Ascending aorta (tissue), 2 donors: Measurements from ENCODE around the gene B3GLCT. TPM values are rescaled to one million over a fixed set of nuclear protein-coding genes. Genes with fewer than 3 reads are reported as not detected.

ENCODE experiments used
- DNase-seq, 2 donors: peaks; one replicate each; pipeline ENCODE4 v3.0.0-alpha.2; 2019; ENCODE audit warnings: low spot score in 2 of 2
- H3K27ac ChIP-seq, 2 donors: fragments of 200-600 bp; sonication (generic); one replicate each; pipeline ENCODE4 v1.5.1; 2016 to 2017; ENCODE audit warnings: mild to moderate bottlenecking in 1 of 2
- H3K27me3 ChIP-seq: fragments of 200-600 bp; sonication (generic); one replicate; pipeline ENCODE4 v1.5.1; 2017
- H3K36me3 ChIP-seq, 2 donors: fragments of 200-600 bp; sonication (generic); one replicate each; pipeline ENCODE4 v1.5.1; 2016
- H3K4me1 ChIP-seq, 2 donors: fragments of 200-600 bp; sonication (generic); one replicate each; pipeline ENCODE4 v1.5.1; 2016 to 2017; ENCODE audit warnings: mild to moderate bottlenecking in 1 of 2
- H3K4me3 ChIP-seq, 2 donors: fragments of 200-600 bp; sonication (generic); one replicate each; pipeline ENCODE4 v1.5.1; 2016 to 2017; ENCODE audit warnings: mild to moderate bottlenecking in 1 of 2
- H3K9me3 ChIP-seq, 2 donors: fragments of 200-600 bp; sonication (generic); one replicate each; pipeline ENCODE4 v1.5.1; 2016
- intact Hi-C: fragments of 100-400 bp; cut with DNase I; formaldehyde crosslinking; loops from one replicate; pipeline ENCODE4 v1.15.1; 2023
- total RNA-seq: library from RNA; depleted of rRNA; stranded (reverse); fragments of >200 nt; gene quantifications from one replicate; pipeline ENCODE4 v1.1.0, GENCODE V29; 2016
- TF ChIP-seq, protein P1 (sequence below), 3 experiments: fragments of 200-600 bp in 2 of 3; fragments of 450-650 bp in 1 of 3; sonication (generic) in 2 of 3; IDR thresholded peaks; one replicate each; pipeline ENCODE4 v1.5.1; 2016 to 2019; ENCODE audit warnings: antibody characterized with exemption in 3 of 3, mild to moderate bottlenecking in 1 of 3, moderate library complexity in 1 of 3

B3GLCT gene
- total RNA-seq, 1 donor from 2014 or later = 8.8 TPM

DNA sequence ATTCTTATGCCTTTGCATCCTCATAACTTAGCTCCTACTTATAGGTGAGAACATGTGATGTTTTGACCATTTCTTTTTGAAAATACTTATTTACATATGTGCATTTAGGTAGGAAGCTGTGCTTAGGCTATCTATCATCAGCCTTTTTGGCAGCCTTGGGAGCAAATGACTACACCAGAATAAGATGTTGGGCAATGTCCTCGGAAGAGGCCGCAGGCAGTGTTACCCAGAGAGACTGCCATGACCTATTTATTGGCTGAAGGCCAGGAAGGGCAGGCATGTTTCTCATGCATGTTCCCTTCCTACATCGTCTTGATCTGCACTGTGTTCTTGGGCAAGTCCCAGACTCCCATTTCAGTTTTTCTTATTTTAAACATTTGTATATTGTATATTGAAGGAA lies 122.3 kb downstream of the B3GLCT start:
- Histone ChIP-seq H3K27me3 (no peaks in the 10 kb centered on the region), H3K9me3 (no peaks in the 10 kb centered on the region), H3K36me3 (peaks cover 5 to 38% of the 10 kb centered on the region in 2 donors), H3K4me3 (no peak overlapping the region), H3K4me1 (no peaks in the 10 kb centered on the region), H3K27ac (no peak overlapping the region)
- DNase-seq = no peak
- TF ChIP-seq, protein P1, sequence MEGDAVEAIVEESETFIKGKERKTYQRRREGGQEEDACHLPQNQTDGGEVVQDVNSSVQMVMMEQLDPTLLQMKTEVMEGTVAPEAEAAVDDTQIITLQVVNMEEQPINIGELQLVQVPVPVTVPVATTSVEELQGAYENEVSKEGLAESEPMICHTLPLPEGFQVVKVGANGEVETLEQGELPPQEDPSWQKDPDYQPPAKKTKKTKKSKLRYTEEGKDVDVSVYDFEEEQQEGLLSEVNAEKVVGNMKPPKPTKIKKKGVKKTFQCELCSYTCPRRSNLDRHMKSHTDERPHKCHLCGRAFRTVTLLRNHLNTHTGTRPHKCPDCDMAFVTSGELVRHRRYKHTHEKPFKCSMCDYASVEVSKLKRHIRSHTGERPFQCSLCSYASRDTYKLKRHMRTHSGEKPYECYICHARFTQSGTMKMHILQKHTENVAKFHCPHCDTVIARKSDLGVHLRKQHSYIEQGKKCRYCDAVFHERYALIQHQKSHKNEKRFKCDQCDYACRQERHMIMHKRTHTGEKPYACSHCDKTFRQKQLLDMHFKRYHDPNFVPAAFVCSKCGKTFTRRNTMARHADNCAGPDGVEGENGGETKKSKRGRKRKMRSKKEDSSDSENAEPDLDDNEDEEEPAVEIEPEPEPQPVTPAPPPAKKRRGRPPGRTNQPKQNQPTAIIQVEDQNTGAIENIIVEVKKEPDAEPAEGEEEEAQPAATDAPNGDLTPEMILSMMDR (IDR thresholded peaks at IDR 0.05) = no peak
- intact Hi-C loops = no loop called here

DNA sequence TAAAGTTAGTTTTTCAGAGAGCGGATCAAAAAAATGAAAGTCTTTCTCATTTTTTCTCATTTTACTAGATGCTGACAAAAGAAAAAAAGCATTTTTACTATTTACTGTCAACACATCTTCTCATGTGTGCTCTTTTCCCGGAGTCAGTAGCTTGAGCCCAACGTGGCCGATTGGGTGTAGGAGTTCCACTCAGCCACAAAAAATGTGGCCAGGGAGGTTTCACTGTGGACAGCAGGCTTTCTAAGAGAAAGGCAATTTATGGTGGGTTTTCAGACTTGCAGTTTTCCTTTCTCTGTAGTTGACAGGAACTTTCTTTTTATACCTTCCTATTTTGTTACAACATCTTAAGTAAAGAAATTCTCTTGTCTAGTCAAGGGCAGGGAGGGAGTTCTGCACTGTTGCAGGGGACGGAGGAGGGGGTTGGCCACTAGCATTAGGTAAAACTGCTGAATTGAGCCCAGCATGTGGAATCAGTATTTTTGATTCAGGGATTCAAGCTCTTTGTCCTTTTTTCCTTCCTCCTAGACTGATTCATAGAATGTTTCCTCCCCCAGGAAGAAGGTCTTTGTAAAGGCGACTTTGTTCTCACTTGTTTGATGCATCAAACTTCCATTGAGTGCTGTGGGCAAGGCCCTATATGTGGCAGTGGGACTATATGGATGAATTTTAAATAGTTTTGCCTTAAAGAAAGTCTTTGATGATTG lies 123.1 kb downstream of the B3GLCT start:
- intact Hi-C loops = no loop called here
- DNase-seq = no peak
- TF ChIP-seq, protein P1 (IDR thresholded peaks at IDR 0.05) = no peak
- Histone ChIP-seq H3K9me3 (no peaks in the 10 kb centered on the region), H3K4me3 (no peak overlapping the region), H3K27ac (no peak overlapping the region), H3K4me1 (no peaks in the 10 kb centered on the region), H3K36me3 (peaks cover 5 to 30% of the 10 kb centered on the region in 2 donors), H3K27me3 (no peaks in the 10 kb centered on the region)

DNA sequence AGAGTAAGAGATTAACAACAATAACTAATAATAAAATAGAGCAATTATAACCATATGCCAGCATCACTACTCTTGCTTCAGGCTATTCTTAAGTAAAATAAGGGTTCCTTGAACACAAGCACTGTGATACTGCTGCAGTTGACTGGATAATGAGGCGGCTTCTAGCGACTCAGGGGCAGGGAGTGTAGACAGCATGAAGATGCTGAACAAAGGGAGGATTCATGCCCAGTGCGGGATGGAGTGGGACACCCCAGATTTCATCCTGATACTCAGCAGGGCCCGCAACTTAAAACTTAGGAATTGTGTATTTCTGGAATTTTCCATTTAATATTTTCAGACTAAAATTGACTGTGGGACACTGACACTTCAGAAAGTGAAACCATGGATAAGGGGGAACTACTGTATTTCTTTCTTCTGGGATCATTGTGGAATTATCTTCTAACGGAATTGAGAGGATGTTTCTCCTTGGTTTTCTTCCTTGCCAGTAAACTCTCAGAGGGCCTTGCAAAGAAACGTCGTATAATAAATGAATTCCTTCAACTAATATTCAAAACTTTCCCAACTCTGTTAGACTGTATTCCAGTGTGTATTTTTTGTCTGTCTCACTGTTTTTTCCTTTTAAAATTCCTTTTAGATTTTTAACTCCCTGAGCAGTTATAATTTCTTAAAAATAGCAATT lies 127.5 kb downstream of the B3GLCT start:
- no peak for DNase-seq
- no peak overlapping the region for H3K27ac ChIP-seq
- no peaks in the 10 kb centered on the region for H3K27me3 ChIP-seq
- H3K9me3 ChIP-seq = no peaks in the 10 kb centered on the region
- H3K4me3 ChIP-seq = no peak overlapping the region
- TF ChIP-seq, protein P1 (IDR thresholded peaks at IDR 0.05) = no peak
- no peaks in the 10 kb centered on the region for H3K4me1 ChIP-seq
- peaks cover 5 to 27% of the 10 kb centered on the region in 2 donors for H3K36me3 ChIP-seq
- intact Hi-C loops = no loop called here

DNA sequence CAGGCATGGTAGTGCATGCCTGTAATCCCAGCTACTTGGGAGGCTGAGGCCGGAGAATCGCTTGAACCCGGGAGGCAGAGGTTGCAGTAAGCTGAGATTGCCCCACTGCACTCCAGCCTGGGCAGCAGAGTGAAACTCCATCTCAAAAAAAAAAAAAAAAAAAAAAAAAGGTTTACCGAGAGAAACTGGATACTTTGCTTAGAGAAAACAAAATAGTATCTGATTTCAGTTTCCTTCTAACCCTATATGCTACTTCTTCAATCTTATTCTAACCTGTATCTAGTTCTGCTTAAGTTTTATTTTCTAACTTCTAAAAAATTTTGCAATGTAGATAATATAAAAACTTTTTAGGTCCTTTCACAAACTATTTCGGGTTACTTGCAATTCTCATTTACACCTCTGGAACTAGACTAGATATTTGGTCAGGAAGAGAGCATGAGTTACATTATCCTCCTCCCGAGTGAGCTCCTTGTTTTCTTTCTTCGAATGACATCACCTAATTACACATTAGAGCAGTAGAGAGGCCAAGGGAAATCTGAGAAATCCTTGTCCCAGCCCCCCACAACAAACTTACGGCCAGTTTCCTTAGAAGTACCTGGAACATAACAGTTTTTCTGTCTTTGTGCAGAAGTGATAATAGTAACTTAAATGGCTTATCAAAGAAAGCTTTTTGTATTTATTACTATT lies 128.9 kb downstream of the B3GLCT start:
- intact Hi-C loops = no loop called here
- no peak overlapping the region for H3K27ac ChIP-seq
- no peak overlapping the region for H3K4me3 ChIP-seq
- no peaks in the 10 kb centered on the region for H3K27me3 ChIP-seq
- no peaks in the 10 kb centered on the region for H3K9me3 ChIP-seq
- peaks cover 5 to 20% of the 10 kb centered on the region in 2 donors for H3K36me3 ChIP-seq
- DNase-seq = no peak
- H3K4me1 ChIP-seq = no peaks in the 10 kb centered on the region
- TF ChIP-seq, protein P1 (IDR thresholded peaks at IDR 0.05) = no peak

GRCh38 chr13:31330236-31330635 lies 130.5 kb downstream of the B3GLCT start:
- H3K4me1 ChIP-seq = no peaks in the 10 kb centered on the region
- no peak for DNase-seq
- no peaks in the 10 kb centered on the region for H3K9me3 ChIP-seq
- H3K4me3 ChIP-seq = no peak overlapping the region
- H3K27ac ChIP-seq = no peak overlapping the region
- H3K27me3 ChIP-seq = no peaks in the 10 kb centered on the region
- intact Hi-C loops = no loop called here
- TF ChIP-seq, protein P1 (IDR thresholded peaks at IDR 0.05) = no peak
- H3K36me3 ChIP-seq = peaks cover 0 to 8% of the 10 kb centered on the region in 2 donors
